ENCODE data around the gene WIPF1.

WIPF1 gene, protein sequence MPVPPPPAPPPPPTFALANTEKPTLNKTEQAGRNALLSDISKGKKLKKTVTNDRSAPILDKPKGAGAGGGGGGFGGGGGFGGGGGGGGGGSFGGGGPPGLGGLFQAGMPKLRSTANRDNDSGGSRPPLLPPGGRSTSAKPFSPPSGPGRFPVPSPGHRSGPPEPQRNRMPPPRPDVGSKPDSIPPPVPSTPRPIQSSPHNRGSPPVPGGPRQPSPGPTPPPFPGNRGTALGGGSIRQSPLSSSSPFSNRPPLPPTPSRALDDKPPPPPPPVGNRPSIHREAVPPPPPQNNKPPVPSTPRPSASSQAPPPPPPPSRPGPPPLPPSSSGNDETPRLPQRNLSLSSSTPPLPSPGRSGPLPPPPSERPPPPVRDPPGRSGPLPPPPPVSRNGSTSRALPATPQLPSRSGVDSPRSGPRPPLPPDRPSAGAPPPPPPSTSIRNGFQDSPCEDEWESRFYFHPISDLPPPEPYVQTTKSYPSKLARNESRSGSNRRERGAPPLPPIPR

DNA sequence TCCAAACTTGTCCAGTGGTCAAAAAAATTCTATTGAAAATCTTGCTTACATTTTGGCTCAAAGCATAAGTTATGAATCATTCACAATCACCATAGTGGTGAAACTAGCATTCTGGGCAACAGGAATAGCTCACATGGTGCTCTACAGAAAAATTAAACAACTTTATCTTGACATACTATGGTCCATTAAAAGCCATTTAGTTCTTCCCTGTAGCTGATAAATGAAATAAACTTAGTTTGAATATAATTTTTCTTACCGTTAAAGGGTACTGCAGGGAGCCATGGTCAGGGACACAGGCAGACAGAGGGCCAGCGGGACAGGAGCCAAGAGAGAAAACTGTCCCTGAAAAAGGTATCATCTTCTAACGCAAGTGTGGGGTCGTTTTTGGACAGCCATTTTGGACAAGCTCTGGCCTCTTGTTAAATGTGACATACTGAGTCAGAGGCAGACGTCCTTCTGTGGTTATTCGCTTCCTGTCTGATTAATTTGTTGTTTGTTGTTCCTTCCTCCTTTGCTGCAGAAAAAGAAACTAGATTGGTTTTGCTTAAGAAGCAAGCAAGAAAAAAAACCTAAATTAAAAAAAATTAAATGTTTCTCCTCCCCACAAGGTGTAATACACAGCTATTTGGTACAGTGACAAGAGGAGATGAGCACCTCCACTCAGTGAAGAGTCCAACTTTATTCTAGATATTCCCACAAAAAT lies at the start of gene WIPF1:
WIPF1 (minus strand) TSS at position 460 of the 703 bp plus-strand sequence. CDS start 12,231 bp downstream, outside the sequence.
- no peak for DNase-seq

DNA sequence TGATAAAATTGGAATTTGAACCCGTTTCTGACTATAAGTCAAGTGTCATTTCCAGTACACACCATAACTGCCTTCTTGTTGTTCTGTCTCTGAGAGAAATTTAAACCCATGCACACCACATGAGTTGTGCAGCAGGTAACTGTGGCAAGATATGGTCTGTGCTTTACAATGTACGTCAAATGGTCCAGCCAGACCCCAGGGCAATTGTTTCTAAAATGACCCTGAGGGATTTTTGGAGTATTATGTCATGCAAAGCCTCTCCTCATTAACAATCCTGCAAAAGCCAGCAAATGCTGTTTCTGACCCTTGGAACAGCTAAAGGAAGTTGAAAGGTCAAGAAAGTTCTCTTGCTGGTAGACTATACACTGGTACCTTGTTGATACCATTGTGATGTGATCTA lies 47.7 kb upstream of the WIPF1 start:
- DNase-seq = no peak

DNA sequence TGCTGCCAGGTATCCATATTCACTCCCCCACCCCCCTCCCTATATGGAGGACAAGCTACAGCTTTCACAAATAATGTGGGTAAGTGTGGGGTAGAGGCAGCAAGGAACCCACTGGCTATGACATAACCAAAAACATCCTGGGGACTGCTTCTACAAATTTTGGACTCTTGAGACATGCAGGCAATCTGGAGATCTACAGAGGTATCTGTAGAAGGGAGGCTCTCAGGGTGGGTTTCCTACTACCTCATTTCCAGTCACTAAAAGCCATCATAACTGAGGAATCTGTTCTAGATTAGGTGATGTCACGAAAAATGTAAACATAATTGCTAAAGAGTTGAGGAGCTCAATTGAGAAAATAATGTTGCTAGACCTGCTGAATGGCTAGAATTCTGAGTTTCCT lies 46.8 kb upstream of the WIPF1 start:
- no peak for DNase-seq

DNA sequence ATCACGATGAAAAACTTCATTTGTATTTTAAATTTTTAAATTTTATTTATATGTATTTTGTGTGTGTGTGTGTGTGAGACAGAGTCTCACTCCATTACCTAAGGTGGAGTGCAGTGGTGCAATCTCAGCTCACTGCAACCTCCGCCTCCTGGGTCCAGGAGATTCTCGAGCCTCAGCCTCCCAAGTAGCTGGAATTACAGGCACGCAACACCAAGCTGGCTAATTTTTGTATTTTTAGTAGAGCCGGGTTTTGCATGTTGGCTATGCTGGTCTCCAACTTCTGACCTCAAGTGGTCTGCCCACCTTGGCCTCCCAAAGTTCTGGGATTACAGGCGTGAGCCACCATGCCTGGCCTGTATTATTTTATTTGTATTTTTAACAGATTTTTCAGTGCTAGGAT lies 45.8 kb upstream of the WIPF1 start:
- DNase-seq = no peak

DNA sequence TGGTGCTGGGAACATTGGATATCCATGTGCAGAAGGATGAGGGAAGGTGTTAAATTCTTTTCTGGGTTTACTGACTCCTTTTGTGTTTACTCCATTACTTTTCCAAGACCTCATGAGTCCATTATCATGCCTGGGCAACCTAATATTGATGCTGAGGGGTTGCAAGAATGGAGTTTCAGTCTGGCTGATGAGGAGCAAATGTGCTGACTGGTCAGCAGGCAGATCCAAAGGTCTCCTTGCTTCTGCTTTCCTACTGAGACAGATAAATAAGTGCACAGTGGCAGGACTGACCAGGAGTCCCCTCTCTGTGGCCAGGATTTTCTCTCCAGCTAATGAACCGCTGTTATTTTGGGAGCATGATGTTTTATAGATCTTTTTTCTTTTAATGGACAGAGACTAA lies 43.6 kb upstream of the WIPF1 start:
- no peak for DNase-seq

DNA sequence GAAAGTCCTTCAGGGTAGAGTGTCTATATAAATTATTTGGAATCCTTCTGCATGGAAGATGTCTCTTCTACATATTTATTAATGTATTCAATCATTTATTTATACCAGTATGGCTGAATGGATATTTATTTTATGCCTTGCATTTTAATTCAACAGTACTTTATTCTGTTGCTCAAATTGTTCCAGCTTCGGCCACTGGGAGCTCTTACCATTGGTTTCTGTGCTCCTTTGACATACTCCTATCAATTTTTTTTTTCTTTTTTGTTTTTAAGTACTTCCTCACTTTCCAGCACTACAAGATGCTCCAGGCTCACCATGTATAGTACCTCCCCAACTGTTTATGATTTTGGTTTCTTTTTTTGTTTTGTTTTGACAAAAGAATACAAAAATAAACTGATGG lies 39.4 kb upstream of the WIPF1 start:
- DNase-seq = no peak

DNA sequence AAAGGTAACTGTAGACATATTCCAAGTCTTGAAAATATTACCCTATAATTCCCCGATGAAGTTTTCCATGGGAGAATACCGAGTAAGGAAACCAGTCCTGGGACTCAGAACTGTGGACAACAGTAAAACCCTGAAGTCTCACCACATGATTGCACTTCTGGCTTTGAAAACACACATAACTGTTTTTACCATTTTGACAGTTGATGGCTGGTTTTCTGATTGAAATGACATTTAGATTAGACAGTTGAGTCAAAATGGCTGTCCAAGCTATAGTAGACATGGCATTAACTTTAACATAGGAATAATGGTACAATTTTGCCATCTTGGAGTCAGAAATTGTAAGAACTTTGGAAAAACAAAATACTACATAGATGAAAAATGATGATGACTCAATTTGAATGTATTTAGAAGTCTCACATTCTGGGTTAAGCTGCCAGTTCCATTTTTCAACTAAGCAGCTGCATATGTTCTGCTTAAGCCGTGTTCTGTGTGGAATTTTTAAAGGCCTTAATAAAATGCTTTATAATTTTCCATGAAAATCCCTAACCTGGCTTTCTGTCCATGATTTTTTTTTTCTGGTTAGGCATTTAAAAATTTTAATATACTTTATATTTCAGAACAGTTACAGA lies 38.3 kb upstream of the WIPF1 start:
- DNase-seq = no peak

DNA sequence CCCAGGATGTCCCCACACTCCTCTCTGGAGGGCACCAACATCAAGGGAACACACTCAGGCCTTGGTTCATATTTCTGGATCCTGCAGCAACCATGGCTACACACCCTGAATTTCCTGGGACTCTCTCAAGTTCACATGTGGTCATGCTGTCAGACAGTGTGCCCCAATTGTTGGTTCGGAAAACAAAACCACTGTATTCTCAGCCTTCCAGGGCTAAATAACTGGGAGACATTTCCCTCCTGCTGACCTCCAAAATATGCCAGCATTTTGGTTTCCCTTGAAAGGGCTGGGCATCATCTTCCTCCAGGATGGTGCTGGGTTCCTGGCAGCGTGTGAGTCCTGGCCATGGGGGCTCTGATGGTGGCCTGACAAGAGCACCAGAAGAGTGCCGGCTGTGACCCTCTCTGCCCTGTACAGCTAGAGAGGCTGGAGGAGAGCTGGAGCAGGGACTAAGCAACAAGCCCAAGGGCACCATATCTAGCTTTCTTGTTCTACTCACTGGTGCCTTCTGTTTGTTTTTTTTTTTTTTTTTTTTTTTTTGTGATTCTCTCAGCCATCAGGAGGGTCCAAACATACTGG lies 37.5 kb upstream of the WIPF1 start:
- DNase-seq = no peak

DNA sequence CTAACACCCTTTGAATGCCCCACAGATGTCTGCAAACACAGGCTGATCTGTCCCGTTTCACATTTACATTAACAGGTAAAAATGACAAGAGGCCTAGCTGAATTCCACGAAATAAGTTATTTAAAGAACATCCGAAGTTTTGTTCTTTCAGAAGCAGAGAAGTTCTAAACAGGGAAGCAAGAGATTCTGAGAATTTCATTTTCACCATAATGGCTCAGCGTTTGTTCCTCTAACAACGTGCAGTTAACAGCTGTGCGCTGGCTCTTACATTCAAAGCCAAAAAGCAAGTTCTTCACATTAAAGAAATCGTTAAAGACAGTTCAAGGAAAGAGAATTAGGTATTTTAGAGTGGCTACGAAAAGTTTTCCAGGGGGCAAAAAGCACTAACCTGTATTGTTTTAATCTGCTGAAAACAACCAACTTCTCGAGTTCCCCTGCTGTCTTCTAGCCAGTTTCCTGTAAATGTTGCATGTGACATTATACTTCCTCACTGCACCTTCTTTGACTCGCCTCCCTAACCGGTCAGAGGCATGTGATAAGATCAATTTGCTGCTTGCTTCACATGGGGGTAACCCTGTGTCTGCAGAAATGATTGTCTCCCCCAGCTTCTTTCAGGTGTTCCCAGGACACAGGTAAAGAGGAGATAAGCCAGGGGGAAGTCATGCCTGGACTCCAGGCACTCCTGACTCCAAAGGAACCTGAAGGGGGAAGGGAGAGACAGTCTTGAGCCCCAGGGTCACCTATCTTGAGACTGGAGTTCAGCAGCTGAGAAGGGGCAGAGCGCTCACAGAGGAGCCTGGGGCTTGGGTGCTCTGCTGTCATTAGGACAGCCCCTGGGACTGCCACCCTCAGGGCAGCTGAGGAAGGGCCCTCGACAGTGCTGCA lies 36.8 kb upstream of the WIPF1 start:
- DNase-seq = no peak

DNA sequence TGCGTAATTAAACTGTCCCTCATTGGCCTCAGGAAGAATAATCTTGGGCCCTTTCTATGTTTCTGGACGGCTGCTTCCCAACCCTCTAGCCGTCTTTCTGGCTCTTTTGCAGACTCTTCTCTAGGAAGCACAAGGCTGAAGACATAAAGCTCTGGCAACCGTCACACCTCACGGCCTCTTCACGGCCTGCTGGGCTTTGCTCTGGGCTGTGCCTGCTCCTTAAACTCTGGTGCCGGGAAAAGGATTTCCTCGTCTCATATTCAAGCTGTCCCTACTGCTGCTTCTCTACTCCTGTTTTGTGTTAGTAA lies 36.0 kb upstream of the WIPF1 start:
- DNase-seq = no peak

DNA sequence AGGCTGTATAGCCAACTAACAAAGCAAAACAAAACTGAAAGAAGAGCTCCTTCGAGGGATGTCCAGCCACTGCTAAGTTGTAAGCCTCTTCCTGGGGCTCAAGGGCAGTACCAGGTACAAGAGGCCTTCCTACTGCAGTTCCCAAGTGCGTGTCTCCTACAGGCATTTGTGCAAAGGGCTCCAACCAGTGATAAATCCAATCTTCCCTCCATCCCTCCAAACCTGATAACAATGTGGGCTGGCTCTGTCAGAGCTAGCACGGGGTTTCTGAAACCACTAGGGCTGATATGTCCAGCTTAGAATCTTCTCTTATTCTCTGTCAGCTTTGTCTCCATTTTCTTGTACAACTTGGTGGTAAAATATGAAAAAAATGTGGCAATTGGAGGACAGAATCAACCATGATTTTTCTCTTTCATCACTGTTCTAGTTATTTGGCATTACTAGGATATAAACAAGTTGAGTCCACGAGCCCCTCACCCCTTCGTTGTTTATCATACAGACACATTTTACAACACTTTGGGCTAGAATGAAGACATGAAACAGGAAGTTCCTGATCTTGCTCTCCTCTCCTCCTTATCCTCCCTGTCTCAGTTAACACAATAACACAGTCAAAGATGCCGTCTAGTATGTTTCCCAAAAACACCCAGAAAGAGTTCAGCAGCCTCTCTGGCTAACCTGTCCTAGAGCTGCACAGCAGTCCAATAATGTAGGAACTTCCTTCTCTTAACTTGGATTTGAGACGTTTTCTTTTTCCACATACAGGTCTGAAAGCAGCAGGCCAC lies 35.4 kb upstream of the WIPF1 start:
- DNase-seq = no peak

DNA sequence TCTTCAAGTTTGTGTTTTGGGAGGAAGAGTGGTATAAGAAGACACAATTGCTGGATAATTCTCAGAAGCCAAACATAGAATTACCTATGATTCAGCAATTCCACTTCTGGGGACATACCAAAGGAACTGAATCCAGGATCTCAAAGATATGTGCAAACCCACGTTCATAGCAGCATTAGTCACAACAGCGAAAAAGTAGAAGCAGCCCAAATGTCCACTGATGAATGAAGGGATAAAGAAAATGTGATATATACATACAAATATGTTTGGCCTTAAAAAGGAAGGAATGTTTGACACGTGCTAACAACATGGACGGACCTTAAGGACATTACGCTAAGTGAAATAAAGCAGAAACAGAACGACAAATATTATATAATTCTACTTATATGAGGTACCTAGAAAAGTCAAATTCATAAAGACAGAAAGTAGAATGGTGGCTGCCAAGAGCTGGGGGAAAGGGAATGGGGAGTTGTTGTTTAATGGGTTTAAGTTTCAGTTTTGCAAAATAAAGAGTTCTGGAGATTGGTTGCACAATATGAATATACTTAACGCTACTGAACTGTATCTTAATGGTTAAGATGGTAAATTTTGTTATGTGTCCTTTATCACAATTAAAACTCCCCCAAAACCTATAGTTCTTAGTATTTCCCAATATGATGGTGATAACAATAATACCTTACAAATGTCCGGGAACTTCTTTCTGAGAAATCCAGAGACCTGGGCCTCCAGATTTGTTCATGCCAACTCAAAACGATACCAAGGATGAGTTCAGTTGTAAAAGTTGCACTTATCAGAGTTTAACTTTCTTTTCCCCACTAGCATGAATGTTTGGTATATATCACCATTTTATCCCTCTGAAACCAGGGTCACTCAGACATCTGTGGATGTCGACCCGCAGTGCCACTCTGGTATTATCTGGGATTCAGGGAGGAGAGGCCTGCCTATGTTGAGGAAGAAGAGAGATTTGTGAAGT lies 33.7 kb upstream of the WIPF1 start:
- no peak for DNase-seq

DNA sequence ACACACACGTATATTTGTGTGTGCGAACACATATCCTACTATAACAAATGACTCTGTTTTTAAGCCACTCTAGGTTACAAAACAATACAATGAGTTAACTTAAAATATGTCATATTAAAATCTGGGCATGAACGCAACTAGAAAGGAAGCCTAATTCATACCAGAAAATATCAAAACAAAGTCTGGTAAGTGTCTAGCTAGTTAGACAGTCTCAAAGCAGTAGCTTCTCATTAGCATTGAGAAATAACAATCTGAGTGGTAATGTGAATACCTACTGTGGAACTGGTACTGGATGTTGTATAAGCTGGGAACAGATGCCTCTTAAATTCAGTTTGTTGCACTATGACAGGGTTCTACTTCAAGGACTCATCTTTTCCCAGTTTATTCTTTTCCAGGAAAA lies 32.5 kb upstream of the WIPF1 start:
- DNase-seq = no peak

DNA sequence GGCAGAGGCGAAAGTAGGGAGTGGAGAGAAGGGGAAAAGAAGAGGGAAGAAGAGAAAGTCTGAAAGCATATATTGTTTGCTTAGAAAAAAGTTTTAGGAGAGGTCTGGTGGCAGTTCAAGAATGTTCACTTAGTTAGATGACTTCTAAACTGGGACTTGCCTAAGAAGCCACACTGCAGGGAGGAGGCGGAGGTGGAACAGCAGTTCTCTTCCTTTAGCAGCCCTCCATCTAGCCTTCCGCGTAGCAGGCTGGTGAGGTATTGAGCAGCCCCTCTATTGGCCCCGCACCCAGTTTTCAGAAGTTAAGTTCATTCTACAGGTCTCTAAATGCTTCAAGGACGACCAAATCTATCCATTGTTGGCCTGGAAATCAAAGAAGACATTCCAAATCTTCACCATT lies 31.9 kb upstream of the WIPF1 start:
- no peak for DNase-seq

DNA sequence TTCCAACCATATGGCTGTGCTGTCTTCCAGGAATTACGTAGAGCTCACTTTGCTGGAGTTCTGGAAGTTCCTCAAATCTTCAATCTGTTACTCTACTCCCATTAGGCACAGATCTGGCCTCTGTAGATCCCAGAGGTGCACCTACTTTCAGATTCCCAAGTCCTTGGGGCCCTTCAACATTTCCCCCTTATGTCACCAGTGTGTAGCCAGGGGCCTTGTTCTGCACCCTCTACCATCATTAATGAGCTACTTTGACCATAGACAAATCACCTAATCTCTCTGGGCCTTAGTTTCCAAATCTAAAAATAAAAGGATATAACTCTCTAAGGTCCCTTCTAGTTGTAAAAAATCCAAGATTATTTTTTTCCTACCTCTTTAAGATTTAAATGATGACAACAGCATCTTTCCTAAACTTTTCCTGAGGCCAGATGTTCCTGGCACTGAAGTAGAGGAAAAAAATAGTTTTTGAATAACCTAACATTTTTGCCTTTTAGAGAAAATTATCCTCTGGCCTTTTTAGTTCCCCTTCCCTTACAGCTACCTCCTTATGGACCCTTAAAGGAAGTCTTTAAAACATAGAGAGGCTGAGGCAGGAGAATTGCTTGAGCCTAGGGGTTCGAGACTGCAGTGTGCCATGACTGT lies 31.0 kb upstream of the WIPF1 start:
- DNase-seq = no peak

DNA sequence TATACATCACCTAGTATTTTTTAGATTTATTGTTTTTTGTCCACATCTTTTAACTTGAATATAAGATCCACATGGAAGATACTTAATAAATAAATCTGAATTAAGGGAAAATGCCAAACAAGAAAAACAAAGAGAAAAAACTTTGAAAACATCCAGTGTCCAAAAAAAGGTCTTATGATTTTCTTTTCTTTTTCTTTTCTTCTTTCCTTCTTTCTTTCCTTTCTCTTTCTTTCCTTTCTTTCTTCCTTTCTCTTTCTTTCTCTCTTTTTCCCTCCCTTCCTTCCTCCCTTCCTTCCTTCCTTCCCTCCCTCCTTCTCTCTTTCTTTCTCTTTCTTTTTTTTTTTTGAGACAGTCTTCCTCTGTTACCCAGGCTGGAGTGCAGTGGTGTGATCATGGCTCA lies 29.6 kb upstream of the WIPF1 start:
- DNase-seq = no peak

DNA sequence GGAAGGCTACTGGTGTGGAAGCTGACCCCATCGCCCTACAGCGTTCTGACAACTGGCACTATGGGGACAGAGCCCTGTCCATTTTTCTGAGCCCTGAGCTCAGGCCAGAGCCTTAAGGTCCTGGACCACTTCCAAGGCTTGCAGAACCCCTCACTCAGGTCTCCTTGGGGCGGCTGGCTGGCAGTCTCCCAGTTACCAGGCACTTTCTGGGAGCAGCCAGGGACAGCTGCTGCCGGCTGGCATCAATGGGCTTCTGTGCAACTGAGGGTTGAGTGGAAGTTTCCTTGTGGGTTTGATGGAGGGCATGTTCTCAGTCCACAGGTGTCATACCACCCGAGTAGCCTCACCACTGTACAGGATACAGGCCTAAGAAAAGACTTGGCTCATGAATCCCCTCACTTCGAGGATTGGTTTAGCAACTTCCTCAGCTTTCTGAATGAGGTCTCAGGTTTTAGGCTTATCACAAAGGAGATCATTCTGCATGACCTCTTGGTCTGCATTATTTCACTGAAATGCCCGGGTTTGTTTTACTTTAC lies 27.4 kb upstream of the WIPF1 start:
- no peak for DNase-seq

DNA sequence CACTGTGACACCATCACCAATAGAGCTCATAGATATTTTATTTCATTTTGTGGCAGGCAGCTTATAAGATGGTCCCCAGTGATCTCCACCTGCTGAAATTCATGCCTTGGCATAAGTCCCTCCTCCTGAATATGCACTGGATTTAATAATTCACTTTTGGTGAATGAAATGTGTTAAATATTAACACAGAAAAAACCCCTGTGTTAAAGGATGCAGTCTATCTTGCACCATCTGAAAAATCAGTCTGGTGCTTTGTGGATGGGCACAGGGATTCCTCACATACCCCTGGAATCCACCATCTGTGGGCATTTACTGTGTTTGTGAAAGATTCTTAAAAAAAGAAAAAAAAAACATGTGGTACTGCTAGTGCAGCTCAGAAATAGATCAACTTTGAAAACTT lies 26.1 kb upstream of the WIPF1 start:
- DNase-seq = no peak

DNA sequence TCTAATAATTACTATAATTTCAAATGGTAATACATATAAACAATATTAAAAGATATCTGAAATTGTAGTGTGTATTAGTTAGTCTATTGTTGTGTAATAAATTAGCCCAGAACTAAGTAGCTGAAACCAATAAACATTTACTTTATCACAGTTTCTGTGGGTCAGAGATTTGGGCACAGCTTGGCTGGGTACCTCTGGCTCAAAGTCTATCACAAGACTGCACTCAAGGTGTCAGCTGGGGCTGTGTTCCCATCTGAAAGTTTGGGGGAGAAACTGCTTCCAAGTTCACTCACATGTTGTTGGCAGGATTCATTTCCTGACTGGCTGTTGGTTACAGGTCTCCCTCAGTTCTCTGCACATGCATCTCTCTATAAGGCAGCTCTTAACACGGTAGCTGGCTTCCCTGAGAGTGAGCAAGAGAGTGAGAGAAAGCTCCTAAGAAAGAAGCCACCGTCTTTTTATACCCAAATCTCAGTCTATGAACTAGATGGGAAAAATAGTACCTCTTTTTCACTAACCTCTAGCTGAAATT lies 25.6 kb upstream of the WIPF1 start:
- DNase-seq = no peak

DNA sequence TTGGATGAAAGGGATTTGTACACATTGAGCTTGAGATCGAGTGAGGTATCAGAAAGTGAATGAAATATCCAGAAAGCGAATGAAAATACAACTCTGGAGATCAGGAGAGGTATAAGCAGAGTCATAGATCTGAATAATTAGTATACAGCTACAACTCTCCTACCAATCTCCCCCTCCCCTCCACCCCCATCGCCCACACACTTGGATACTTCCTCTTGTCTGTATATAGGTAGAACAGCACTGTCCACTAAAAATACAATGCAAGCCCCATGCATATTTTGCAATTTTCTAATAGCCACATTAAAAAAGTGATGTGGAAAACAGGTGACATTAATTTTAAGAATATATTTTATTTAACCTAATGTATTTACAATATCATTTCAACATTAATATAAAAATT lies 23.7 kb upstream of the WIPF1 start:
- no peak for DNase-seq
